GM19467 (cell line): ENCODE data around the gene UBTF.
"Not testable (repeated sequence)": the region's sequence is repeated elsewhere in the genome, so short reads cannot be mapped to it uniquely, and the experiment has no call there.

Source experiments
- ATAC-seq: cut with Tn5 transposase; IDR thresholded peaks from one replicate; pipeline ENCODE4 v1.9.1; 2021; ENCODE audit warnings: mild to moderate bottlenecking, moderate library complexity; ENCODE audit not compliant: unreplicated experiment

Gene UBTF

GRCh38 chr17:44247876-44248736 is 28.6 kb upstream of the UBTF start:
- ATAC-seq, result no peak

GRCh38 chr17:44247440-44247841 is 28.0 kb upstream of the UBTF start:
- no peak for ATAC-seq

GRCh38 chr17:44241106-44241624 is 21.7 kb upstream of the UBTF start:
- ATAC-seq, result no peak

- ATAC-seq, result not testable (repeated sequence)
Measured at GRCh38 chr17:44237886-44238285, 18.4 kb upstream of the UBTF start.

- ATAC-seq, result no peak
Measured at GRCh38 chr17:44236444-44236991, 17.0 kb upstream of the UBTF start.

- no peak for ATAC-seq
Measured at GRCh38 chr17:44235583-44235936, 16.1 kb upstream of the UBTF start.

GRCh38 chr17:44233582-44233981 is 14.1 kb upstream of the UBTF start:
- no peak for ATAC-seq

- ATAC-seq, result no peak
Measured at GRCh38 chr17:44232061-44232460, 12.6 kb upstream of the UBTF start.

GRCh38 chr17:44230140-44230539 is 10.7 kb upstream of the UBTF start:
- ATAC-seq, result no peak

GRCh38 chr17:44229090-44229489 is 9.6 kb upstream of the UBTF start:
- ATAC-seq, result no peak

- ATAC-seq, result no peak
Measured at GRCh38 chr17:44223541-44224071, 4.1 kb upstream of the UBTF start.

GRCh38 chr17:44222112-44222869 is 2.8 kb upstream of the UBTF start:
- ATAC-seq, result no peak

- ATAC-seq, result no peak
Measured at GRCh38 chr17:44221862-44222111, 2.3 kb upstream of the UBTF start.

- no peak for ATAC-seq
Measured at GRCh38 chr17:44221084-44221861, 1.8 kb upstream of the UBTF start.

- peak; percentile 2 for ATAC-seq
Measured at GRCh38 chr17:44220213-44221083, 973 bp upstream of the UBTF start.

- ATAC-seq, result peak; percentile 35
Measured at GRCh38 chr17:44219108-44219615, 313 bp downstream of the UBTF start.

GRCh38 chr17:44218344-44219107 is 949 bp downstream of the UBTF start:
- ATAC-seq, result peak; percentile 29

- no peak for ATAC-seq
Measured at GRCh38 chr17:44217738-44218343, 1.6 kb downstream of the UBTF start.

- ATAC-seq, result no peak
Measured at GRCh38 chr17:44216694-44217093, 2.8 kb downstream of the UBTF start.
